ENCODE data around the gene ARL15.

Gene ARL15

DNA sequence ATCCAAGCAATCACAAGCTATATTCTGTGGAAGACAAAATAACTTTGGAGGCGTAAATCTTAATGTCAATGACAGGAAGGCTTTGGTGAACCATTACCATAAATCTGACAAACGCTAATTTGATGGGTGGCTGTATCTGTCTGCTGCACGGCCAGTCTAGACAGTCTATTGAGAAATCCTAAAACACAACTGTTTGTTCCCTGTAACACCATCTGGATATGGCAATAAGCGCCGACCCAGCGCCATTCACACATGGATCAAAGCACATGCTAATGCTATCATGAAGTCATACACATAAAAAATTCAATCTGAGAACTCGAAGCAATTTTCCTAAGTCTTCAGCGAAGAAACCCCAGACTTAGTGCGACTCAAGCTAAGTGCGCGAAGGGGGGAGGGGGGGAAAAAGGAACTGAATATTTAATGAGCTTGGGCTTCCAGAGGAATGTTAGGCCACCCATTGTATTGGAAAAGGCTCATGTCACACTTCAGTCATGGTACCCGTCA is 95.1 kb downstream of the ARL15 start:
- TF ChIP-seq, protein P1, sequence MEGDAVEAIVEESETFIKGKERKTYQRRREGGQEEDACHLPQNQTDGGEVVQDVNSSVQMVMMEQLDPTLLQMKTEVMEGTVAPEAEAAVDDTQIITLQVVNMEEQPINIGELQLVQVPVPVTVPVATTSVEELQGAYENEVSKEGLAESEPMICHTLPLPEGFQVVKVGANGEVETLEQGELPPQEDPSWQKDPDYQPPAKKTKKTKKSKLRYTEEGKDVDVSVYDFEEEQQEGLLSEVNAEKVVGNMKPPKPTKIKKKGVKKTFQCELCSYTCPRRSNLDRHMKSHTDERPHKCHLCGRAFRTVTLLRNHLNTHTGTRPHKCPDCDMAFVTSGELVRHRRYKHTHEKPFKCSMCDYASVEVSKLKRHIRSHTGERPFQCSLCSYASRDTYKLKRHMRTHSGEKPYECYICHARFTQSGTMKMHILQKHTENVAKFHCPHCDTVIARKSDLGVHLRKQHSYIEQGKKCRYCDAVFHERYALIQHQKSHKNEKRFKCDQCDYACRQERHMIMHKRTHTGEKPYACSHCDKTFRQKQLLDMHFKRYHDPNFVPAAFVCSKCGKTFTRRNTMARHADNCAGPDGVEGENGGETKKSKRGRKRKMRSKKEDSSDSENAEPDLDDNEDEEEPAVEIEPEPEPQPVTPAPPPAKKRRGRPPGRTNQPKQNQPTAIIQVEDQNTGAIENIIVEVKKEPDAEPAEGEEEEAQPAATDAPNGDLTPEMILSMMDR (IDR thresholded peaks at IDR 0.05; ENCODE audit: low read depth, low read length), result no peak

DNA sequence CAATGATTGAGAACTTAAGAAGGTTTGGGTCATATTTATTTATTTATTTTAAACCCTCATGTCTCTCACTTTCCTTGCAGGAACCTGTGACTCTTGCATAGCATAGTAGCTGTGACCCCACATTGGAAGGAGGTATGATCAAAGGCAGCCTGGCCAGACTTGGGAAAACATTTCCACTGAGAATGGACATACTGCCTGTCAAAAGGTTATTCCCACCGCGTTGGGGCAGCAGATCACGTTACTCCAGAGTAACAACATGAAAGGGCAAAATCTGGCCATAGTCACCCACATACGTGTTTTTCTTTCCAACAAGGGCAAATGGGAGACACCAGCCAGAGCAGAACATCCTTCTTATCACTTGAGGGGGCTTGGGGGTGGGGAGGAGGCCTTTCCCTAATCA is 95.7 kb downstream of the ARL15 start:
- TF ChIP-seq, protein P1 (IDR thresholded peaks at IDR 0.05; ENCODE audit: low read depth, low read length), result no peak
- DNase-seq (ENCODE audit: low read depth in 2 of 2), result no peak
- H3K4me3 ChIP-seq (replicated peaks in 1 of 2; ENCODE audit: low read depth in 2 of 2, low read length in 2 of 2), result no peak overlapping the region

More for the DNA sequence above, 95.1 kb downstream of the ARL15 start:
- no peak for DNase-seq (ENCODE audit: low read depth in 2 of 2)
- no peak overlapping the region for H3K4me3 ChIP-seq (replicated peaks in 1 of 2; ENCODE audit: low read depth in 2 of 2, low read length in 2 of 2)

DNA sequence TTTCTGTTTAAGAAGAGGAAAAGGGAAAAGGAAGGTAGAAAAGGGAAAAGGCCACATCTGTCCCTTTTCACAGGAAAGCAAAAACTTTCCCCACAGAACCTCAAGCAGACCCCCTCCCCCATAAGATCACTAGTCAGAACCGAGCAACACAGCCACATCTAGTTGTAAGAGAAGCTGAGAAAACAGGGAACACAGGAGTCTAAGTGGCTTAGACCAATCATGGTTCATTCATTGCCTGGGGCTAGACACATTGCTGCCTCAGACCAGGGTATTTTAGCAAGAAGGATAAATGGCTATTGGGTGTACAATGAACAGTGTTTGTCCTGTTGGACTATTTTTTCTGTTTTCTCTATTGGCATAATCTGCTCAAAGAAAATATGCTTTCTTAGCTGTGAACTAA is 98.0 kb downstream of the ARL15 start:
- no peak for DNase-seq (ENCODE audit: low read depth in 2 of 2)
- TF ChIP-seq, protein P1 (IDR thresholded peaks at IDR 0.05; ENCODE audit: low read depth, low read length), result no peak
- H3K4me3 ChIP-seq (replicated peaks in 1 of 2; ENCODE audit: low read depth in 2 of 2, low read length in 2 of 2), result no peak overlapping the region

DNA sequence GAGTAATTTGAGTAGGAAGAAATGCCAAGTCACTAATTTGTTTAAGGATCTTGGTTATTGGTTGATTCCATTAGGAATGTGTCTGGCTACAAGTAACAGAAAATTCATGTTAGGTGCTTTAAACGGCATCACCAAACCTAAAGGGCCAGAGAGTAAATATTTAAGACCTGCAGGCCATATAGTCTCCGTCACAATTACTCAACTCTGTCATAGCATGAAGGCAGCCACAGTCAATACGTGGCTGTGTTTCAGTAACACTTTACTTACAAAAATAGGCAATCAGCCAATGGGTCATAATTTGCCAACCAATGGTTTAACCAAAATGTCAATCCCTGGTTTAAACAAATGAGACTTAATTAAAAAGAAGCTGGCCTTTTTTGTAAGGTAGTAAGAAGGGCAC is 98.5 kb downstream of the ARL15 start:
- DNase-seq (ENCODE audit: low read depth in 2 of 2), result no peak
- no peak overlapping the region for H3K4me3 ChIP-seq (replicated peaks in 1 of 2; ENCODE audit: low read depth in 2 of 2, low read length in 2 of 2)
- TF ChIP-seq, protein P1 (IDR thresholded peaks at IDR 0.05; ENCODE audit: low read depth, low read length), result no peak

DNA sequence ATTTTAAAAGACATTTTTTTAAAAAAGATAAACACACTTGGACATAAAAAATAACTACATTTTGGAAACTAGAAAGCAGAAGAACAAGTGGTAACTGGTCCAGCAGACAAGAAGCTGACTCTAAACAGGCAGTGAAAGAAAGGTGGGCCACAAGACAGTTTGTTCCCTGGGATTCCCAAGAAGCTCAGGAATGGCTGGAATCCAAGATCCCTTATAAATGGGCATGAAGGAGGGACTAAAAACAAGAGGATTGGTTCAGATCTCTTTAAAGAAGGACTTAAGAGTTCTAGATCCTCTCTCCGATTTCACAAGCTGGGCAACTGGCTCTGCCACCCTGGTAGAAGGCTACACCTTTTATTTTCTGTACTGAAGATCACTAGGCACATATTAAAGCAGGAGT is 102.8 kb downstream of the ARL15 start:
- H3K4me3 ChIP-seq (replicated peaks in 1 of 2; ENCODE audit: low read depth in 2 of 2, low read length in 2 of 2), result no peak overlapping the region
- DNase-seq (ENCODE audit: low read depth in 2 of 2), result no peak
- TF ChIP-seq, protein P1 (IDR thresholded peaks at IDR 0.05; ENCODE audit: low read depth, low read length), result no peak

DNA sequence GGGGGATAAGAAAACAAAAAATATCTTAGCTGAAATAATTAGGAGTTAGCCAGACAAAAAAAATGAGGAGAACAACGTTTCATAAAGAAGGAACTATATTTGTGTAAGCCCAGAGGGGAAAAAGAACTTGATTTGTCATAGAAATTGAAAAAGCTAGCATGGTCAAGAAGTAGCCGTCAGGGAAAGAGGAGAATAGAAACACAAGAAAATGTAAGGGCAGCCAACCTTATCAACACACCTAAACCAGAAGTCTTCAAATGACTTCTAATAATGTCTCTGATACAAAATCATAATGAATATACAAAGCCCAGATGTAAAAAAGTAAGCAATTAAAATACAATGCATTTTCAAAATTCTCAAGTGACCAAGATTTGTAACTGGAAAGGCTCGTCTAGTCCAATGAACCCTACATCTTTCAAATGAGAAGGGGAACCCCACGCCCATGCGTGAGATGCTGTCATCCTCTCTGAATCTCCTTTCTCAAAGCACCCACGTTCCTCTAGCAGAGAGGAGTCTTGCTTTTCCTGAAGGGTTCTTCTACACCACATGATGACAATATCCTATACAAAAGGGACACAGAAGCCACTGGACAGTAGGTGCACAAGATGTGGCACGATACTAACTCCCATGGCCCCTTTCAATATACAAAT is 103.7 kb downstream of the ARL15 start:
- H3K4me3 ChIP-seq (replicated peaks in 1 of 2; ENCODE audit: low read depth in 2 of 2, low read length in 2 of 2), result no peak overlapping the region
- TF ChIP-seq, protein P1 (IDR thresholded peaks at IDR 0.05; ENCODE audit: low read depth, low read length), result no peak
- DNase-seq (ENCODE audit: low read depth in 2 of 2), result no peak

DNA sequence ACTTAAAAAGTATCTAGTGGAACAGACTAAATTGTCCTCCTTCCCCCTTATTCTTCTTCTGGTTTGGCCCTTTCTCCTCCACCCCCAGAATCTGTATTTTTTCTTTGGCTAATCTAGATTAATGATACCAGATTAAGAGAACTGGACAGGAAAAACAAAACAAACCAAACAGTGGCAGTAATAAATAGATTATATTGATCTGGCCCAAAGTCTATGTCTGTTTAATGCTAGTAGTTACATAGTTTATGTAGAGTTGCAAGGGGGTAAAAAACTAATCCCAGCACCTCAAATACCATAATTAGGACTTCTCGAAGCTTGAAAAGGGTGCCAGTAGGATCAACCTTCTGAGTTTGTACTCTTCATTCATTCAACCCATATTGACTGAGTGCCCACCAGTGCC is 104.5 kb downstream of the ARL15 start:
- TF ChIP-seq, protein P1 (IDR thresholded peaks at IDR 0.05; ENCODE audit: low read depth, low read length), result no peak
- no peak overlapping the region for H3K4me3 ChIP-seq (replicated peaks in 1 of 2; ENCODE audit: low read depth in 2 of 2, low read length in 2 of 2)
- DNase-seq (ENCODE audit: low read depth in 2 of 2), result no peak

Measured in cardiac fibroblast (primary cell).